GM18508 (cell line): ENCODE results near the gene EMC8.

Experiments used
- ATAC-seq: cut with Tn5 transposase; IDR thresholded peaks from one replicate; pipeline ENCODE4 v1.9.1; 2021; ENCODE audit warnings: moderate number of reproducible peaks; ENCODE audit not compliant: insufficient read depth, unreplicated experiment

The EMC8 gene

GRCh38 chr16:85761861-85762260 is 37.5 kb downstream of the EMC8 start:
- no peak for ATAC-seq

DNA sequence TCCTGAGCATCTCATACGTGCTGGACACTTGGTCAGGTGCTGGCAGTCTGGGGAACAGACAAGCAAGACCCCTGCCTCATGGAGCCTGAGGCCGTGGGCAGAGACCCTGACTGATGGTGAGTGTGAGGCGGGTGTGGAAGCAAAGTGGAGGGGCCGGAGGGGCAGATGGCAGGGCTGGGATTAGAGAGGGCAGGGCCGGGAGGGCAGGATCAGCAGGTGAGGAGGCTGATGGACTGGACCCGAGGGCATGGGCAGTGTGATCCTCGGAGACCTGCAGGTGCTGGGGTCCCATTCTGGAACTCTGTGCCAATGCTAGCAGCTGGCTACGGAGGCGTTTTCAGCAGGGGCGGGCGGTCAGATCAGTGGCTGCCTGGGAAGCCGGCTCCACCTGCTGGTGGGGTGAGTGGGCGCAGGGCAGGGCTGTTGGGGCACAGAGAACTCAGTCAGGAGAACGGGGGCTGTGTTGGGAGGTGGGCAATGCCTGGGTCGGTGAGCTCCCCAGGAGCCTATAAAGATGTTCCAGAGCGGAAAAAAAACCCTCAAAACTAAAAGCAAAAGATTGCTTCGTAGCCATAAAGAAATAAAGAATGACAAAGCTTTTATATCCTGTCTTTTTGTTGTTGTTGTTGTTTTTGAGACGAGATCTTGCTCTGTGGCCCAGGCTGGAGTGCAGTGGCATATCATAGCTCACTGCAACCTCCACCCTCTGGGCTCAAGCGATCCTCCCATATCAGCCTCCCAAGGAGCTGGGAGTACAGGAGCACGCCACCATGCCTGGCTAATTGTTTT is 39.5 kb downstream of the EMC8 start:
- ATAC-seq: no peak

DNA sequence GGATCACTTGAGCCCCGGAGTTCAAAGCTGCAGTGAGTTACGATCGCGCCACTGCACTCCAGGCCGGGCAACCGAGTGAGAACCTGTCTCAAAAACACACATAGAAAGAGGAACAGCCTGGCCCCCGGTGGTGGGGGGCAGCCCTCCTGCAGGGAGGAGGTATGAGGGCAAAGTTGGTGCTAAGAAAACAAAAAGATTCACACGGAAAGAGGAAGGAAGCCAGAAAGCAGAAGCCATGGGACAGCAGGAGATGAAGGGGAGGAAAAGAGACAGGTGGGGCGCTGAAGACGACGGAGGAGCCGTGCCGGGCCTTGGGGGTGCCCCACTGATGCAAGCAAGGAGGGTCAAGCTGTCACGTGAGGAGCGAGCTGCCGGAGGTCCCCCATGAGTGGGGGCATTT is 40.2 kb downstream of the EMC8 start:
- no peak for ATAC-seq

DNA sequence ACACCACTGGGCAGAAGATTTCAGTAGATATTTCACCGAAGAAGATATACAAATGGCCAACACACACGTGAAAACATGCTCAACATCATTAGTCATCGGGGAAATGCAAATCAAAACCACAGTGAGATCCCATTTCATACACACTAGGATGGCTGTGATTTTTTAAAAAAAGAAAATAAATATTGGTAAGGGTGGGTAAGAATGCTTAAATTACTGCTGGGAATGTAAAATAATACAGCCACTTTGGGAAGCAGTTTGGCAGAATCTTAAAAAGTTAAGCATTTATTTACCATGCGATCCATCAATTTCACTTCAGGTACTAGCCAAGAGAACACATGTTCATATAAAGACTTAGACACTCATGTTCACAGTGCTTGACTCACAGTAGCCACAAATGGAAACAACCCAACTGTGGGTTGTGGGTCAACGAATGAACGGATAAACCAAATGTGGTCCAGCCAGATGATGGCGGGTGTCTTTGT is 42.0 kb downstream of the EMC8 start:
- ATAC-seq: no peak

DNA sequence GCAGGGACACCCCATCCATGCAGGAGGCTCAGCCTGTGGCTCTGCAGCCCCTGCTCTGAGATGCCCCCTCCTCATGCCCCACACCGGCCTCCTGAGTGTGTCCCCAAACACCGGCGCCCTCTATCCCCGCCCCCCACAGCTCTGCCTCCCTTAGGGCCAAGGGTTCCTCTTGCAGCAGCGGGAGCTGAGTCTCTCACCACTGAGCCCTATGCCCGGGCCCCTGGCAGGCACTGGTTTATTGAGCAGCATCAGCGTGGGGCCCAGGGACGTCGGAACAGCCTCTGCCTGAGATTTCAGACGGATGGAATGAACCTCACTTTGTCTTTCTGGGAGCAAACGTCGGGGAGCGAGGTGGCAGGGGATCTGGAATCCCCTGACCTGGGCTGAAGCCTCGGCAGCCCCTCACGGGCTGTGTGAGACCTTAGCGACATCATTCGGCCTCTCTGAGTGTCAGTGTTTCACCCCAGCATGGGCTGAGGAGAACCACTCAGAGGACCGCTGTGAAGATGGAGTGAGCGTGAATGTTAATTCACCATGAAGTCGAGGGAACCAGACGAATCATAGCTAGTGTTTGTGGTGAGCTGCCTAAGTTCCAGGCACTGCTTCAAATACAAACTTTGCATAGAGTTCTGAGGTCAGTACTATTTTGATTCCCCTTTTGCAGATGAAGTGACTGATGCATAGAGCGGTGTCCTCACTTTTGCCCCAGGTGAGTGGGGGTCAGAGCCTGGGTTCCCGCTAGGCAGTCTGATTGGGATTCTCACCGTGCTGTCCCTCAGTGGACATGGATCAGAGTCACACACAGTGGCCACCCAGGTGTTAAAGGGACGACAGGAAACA is 43.2 kb downstream of the EMC8 start:
- ATAC-seq: no peak

- ATAC-seq: no peak
Observed at GRCh38 chr16:85754413-85754812, 44.9 kb downstream of the EMC8 start.

DNA sequence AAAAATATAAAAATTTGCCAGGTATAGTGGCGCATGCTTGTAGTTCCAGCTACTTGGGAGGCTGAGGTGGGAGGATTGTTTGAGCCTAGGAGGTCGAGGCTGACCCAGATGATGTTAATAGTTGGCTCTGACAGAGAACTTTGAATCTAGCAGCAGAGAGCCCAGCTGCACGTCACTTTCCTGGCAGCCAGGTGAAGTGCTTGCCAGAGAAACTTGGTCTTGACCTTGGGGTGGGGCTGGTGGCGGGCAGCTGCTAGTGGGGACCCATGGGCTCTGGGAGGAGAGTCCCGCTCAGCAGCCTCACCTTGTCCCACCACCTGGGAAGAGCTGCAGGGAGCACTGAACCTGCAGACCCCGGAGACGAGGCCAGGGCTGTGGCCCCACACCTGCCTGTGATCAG is 45.4 kb downstream of the EMC8 start:
- ATAC-seq: no peak

DNA sequence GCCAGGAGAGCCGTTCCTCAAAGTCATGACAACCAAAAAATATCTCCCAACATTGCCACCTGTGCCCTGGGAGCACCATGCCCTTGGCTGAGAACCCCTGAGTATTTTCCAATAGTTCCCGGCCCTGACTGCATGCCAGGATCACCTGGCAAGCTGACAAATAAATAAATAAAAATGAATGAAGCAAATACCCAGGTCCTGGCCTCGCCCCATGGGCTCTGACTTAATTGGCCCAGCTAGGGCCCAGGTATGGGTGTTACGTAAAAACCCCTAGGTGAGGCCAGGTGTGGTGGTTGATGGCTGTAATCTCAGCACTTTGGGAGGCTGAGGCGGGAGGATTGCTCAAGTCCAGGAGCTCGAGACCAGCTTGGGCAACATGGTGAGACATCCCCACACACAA is 45.8 kb downstream of the EMC8 start:
- no peak for ATAC-seq

- no peak for ATAC-seq
Observed at GRCh38 chr16:85752511-85753420, 46.6 kb downstream of the EMC8 start.

DNA sequence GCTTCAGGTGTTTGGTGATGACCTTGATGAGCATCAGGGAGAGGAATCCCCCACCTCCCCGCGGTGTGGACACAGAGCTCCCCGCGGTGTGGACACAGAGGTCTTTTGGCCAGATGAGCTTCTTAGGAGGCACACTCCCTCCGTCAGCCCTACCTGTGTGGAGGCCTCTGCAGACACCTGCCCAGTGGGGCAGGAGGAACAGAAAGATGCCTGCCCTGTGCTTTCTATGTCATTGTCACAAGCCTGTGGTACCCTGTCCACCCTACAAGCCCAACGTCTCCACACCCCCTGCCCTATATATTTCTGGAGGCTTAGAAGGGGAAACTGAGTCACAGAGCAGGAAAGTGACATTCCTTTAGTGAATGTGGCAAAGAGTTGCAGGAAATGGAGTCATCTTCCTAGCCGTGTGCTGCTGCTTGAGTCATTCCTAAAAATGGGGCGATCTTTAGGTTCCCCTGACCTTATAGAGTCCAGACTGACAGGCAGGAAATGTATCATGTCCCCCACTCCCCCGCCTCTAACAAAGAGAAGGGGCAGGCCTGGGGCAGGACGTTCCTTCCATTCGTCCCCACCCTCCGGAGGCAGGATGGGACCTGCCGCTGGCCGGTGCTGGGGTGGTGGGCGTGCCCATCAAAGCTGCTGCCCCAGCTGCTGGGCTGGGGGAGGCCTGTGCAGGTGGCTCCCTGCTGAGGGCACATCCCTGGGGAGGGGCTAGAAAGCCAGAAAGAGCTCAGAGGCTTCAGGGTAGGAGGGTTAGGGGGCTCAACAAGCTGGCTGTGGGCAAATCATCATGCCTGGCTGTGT is 47.4 kb downstream of the EMC8 start:
- ATAC-seq: no peak

DNA sequence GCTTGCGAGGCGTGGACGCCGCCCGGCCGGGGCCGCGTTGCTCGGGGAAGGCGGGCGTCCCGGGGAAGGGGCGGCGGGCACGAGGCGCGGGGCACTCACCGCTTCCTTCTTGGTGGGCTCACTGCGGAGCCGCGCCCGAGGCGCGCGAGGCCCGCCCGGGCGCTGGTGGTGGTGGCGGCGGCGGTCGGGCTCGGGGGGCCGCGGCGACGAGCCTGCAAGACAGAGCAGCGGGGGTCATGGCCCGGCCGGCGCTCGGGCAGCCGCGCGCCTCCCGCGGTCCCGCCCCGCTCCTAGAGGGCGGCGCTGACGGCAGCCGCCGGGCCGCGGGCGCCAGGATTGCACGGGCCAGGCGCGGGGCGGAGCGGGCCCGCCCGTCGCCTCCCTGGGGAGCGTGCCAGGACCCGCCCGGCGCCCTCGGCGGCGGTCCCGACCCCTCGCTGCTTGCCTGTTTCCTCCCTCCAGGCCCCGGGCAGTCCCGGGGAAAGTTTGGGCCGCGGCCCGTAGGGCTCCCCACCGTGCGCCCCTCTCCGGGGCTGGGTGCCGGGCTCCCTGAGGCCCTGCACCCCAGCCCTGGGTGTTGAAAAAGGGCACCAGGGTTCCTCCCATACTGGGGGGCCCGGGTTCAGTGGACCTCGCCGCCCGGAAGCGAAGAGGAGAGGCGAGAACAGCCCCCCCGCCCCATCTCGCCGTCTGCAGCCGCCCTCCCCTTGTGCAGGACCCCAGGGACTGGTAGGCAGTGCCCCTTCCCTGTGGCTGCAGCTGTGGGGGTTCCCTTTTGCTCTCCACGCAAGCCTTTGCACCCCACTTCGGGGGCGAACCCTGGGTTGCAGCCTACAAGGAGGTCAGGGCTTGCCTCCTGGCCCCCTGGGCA is 48.3 kb downstream of the EMC8 start, which contains the start of gene C16orf74:
TSS of gene C16orf74 (minus strand) at position 270 of the 871 bp plus-strand sequence. CDS start 15,879 bp downstream, outside the sequence.
- ATAC-seq: no peak

GRCh38 chr16:85750146-85750826 is 49.1 kb downstream of the EMC8 start:
- no peak for ATAC-seq

GRCh38 chr16:85749771-85750145 is 49.6 kb downstream of the EMC8 start:
- ATAC-seq: no peak

DNA sequence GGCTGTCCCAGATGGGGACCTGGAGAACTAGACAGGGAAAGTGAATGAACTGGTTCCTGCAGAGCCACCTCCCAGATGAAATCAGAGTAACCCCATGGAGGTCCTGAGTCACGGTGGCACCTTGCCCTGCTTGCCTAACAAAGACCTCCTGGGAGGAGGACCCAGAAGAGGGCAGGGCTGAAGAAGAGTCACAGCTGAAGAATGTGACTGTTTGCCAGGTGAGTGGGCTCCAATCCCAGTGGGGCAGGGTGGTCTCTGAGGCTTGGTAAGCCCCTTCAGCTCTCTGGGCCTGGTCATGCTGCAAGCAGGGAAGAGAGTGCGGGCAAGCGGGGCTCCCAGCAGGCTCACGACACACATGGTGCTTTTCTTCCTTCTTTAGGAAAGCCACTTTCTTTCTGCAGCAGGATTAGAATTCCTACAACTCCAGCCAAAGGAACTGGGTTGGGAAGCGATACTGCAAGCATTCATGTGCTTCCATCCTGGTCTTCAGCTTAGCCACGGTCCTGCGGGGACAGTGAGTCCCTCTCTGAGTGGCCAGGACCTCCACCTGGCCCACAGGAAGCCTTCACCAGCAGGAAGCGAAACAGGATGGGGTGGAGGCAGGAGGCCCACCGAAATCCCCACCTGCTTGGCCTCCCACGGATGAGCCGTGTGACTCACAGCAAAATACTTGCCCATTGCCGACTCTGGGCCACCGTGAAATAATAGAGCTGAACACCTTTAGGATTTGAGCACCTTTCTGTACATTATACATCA is 52.7 kb downstream of the EMC8 start:
- no peak for ATAC-seq

- ATAC-seq: no peak
Observed at GRCh38 chr16:85738923-85739715, 60.2 kb downstream of the EMC8 start.

- ATAC-seq: no peak
Observed at GRCh38 chr16:85736921-85737320, 62.4 kb downstream of the EMC8 start.

DNA sequence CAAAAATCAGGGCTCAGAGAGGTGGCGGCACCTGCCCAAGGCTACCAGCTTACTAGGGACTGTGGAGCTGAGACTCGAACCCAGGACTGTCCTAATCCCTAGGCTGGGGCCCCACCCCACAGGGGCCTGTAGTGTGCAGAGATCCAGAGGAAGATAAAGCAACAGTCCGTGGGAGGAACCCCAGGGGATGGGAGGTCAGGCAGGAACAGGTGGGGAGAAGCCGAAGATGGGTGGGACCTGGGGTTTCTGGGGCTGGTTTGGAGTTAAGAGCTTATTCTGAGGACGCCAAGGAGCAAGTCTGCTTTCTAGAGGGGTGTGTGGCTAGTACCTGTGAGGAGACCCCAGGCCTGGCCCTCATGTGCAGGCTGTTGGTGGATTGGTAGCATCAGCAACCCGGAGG is 63.4 kb downstream of the EMC8 start:
- no peak for ATAC-seq
